GM12875 (cell line): ENCODE data around the gene FSTL3.

ENCODE experiments used
- H3K4me3 ChIP-seq: one replicate; pipeline ENCODE4 v1.5.1; 2011; ENCODE audit warnings: low read depth, low read length, control low read depth
- TF ChIP-seq, protein P1 (sequence below): IDR thresholded peaks from 2 replicates; pipeline ENCODE4 v1.5.1; 2011; ENCODE audit warnings: low read depth, mild to moderate bottlenecking, control low read depth, inconsistent platforms, low read length, moderate library complexity, borderline replicate concordance; ENCODE audit not compliant: insufficient read depth

FSTL3 gene

DNA sequence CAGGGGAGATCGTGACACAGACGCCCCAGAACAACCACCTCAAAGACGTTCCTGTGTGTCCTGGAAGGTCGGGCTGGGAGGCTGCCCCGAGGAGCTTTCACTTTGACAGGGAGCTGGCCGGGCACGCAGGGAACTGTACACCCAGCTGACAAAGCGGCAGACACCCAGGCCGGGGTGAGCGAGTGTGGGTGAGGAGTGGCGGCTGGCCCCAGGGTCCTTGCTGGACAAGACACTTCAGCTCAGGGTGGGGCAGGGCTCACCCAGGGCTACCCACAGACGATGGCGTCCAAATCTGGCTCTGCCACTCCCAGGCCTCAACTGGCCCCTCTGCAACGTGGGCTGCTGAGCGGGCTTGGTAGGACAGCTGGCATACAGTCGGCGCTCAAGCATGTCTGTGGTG lies 34.5 kb upstream of the FSTL3 start:
- TF ChIP-seq, protein P1, sequence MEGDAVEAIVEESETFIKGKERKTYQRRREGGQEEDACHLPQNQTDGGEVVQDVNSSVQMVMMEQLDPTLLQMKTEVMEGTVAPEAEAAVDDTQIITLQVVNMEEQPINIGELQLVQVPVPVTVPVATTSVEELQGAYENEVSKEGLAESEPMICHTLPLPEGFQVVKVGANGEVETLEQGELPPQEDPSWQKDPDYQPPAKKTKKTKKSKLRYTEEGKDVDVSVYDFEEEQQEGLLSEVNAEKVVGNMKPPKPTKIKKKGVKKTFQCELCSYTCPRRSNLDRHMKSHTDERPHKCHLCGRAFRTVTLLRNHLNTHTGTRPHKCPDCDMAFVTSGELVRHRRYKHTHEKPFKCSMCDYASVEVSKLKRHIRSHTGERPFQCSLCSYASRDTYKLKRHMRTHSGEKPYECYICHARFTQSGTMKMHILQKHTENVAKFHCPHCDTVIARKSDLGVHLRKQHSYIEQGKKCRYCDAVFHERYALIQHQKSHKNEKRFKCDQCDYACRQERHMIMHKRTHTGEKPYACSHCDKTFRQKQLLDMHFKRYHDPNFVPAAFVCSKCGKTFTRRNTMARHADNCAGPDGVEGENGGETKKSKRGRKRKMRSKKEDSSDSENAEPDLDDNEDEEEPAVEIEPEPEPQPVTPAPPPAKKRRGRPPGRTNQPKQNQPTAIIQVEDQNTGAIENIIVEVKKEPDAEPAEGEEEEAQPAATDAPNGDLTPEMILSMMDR: no peak
- H3K4me3 ChIP-seq: no peak overlapping the region

DNA sequence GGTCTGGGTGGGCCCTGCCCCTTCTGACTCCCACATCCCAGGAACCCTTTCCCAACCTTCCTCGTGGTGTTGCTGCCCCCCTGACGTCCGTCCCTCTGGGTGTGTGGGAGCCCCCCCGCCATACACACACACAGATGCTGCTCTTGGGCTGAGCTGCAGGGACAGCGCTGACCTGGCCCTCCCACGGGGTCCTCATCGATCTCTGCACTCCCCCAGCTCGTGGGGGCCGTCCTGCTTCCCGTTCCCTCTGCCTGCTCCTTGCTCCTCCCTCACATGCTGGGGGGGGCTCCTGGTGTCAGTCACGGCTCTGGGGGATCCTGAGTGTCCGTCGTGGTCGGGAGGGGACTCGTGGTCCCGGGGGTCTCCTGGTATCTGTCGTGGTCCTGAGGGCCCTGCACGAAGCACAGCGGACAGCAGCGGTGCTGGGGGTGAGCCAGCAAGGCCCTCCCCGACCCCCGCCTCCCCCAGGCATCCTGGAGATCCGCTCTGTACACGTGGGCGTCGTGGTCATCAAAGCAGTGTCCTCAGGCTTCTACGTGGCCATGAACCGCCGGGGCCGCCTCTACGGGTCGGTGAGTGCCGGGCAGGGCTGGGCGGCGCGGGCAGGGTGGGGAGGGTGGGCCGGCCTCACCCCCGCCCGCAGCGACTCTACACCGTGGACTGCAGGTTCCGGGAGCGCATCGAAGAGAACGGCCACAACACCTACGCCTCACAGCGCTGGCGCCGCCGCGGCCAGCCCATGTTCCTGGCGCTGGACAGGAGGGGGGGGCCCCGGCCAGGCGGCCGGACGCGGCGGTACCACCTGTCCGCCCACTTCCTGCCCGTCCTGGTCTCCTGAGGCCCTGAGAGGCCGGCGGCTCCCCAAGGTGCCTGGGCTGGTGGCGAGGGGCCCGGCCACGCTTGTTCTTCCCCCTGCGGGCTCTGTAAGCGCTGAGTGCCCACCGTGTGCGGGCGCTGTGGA lies 33.1 kb upstream of the FSTL3 start:
- TF ChIP-seq, protein P1: no peak
- no peak overlapping the region for H3K4me3 ChIP-seq

DNA sequence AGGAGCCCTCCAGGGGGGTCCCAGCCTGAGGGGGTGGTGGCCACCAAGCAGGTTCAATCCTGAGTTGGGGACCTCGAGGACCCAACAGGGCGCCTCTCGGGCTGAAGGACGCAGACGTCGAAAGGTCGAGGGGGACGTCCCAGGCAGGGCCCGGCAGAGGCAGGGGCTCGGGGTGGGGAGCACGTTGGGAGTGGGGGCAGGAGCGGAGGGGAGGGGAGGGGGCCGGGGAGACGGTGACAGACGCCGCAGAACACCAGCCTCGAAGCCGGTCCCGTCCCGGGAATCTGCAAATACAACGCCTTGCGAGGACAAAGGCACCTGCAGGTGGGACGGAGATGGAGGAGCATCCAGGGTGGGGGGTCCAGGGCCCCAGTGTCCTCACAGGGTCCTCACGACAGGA lies 32.5 kb upstream of the FSTL3 start:
- TF ChIP-seq, protein P1: no peak
- H3K4me3 ChIP-seq: no peak overlapping the region

DNA sequence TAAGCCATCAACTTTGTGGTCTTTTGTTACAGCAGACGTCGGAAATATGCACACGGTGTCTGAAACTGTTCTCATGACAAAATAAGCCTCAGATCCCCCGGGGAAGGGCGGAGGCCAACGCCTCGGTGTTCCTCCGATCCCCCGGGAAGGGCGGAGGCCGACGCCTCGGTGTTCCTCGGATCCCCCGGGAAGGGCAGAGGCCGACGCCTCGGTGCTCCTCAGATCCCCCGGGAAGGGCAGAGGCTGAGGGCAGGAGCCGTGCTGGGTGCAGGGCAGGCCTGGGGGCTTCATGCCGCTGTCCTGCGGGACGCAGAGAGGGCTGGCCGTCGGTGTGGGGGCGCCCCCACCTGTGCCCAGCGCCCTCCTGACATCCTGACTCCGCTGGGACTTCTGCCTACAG lies 31.8 kb upstream of the FSTL3 start:
- H3K4me3 ChIP-seq: no peak overlapping the region
- TF ChIP-seq, protein P1: no peak

DNA sequence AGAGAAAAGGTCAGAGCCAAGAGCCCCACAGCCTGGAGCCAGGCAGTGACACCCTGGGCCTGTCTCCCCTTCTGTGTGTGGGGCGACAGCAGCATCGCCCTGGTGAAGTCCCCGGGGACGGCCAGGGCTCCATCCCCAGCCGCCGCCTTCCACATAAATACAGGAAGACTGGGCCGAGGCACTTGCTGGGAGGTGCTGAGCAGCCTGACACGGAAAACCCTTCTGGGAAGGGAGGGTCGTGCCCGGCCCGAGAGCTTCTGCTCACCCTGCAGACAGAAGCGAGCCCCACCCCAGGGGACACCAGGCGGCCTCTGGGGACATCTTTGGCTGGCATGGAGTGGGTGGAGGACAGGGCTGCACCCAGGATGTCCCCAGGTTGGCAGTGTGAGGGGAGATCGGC lies 31.4 kb upstream of the FSTL3 start:
- TF ChIP-seq, protein P1: no peak
- no peak overlapping the region for H3K4me3 ChIP-seq

DNA sequence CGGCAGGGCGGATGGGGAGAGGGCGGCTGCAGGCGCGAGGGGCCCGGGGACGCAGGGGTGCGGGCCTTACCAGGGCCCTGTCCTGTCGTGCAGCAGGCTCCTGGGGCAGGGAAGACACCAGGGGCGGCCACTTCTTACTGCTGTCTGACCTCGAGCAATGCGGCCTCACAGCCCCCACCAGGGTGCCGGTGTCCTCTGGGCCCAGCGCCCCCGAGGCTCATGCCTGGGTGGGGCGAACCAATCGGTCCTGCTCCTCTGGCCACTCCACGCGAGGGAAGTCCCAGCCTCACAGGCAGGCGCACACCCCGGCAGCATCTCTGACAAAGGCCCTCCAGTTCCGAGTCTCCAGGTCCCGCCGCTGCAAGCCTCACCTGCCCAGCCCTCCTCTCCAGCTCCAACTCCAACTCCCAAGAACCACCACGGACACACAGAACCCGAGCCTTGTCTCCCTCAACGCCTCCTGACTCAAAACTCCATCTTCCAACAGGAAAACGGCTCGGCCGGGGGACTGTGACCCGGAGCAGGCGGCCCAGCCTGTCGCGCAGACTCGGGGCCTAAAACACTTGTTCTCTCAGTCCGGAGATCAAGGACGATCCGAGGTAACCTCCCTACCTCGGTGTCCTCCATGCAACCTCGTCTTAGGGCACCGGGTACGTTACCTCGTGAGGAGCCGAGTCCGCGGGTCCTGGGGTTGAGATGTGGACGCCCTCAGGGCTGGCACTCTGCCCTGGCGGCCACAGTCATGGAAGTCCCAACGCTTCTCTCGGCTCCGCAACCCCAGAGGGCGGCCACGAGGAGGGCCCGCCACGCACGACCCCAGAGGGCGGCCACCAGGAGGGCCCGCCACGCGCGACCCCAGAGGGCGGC lies 30.0 kb upstream of the FSTL3 start:
- no peak overlapping the region for H3K4me3 ChIP-seq
- TF ChIP-seq, protein P1: no peak
